GM18498 (cell line): ENCODE data around the gene MPC2.
A peak's percentile ranks its signal among the peaks of the same experiment; 100 is the strongest.

Experiments
- ATAC-seq: cut with Tn5 transposase; IDR thresholded peaks from one replicate; pipeline ENCODE4 v1.9.1; 2021; ENCODE audit warnings: mild to moderate bottlenecking, moderate library complexity; ENCODE audit not compliant: unreplicated experiment

Gene MPC2

DNA sequence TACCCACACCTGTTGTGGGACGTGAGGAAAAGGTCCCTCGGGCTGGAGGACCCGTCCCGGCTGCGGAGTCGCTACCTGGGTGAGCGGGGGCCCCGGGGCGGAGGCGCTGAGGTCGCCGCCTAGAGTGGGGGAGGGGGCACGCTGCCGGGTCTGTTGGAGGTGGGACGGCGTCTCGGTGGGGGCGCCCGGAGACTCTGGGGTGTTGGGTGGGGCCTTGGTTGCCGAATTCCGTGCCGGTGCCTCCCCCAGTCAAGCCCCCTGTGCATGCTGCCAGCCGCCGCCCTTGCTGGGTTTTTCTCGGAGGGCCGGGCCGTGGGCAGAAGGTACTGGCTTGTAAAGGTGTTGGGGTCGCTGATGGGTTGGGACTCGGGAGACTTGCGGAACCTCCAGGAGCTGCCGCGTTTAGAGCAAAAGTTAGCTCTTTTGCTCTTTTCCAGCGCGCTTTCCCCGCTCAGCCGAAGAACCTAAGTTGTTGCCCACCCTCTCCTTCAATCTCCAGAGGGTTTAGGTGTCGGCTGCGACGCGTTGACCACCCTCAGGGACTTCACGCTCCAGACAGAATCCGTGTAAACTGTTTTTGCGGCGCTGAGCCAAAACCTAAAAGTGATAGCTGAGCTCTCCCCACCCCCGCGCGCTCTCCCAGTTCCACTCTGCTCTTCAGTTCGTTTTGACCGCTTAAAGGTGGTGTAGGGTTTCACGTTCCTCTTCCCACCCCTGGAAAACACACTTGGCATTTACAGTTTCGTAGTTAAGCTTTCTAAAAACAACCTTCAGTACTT lies at the start of gene MPC2:
TSS of gene MPC2 (minus strand) at position 143 of the 779 bp plus-strand sequence. CDS start 1,231 bp downstream, outside the sequence.
- ATAC-seq, result peak; percentile 16

- no peak for ATAC-seq
These were observed 48.1 kb upstream of the MPC2 start for GRCh38 chr1:167984886-167985489.

GRCh38 chr1:167983797-167984420 lies 47.0 kb upstream of the MPC2 start:
- no peak for ATAC-seq

GRCh38 chr1:167981933-167982332 lies 45.1 kb upstream of the MPC2 start:
- no peak for ATAC-seq

- no peak for ATAC-seq
These were observed 40.4 kb upstream of the MPC2 start for GRCh38 chr1:167977245-167977644.

DNA sequence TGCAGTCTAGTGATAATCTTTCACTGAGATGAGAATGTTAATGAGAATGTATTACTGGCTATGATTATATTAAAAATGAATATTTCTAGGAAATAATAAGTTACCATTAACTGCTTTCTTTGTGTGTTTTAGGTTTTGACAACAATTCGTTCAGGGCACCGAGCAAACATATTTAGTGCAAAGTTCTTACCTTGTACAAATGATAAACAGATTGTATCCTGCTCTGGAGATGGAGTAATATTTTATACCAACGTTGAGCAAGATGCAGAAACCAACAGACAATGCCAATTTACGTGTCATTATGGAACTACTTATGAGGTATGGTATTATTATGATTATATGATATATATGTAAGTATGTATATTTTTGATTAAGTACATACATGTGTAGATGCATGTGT lies 37.8 kb upstream of the MPC2 start:
- no peak for ATAC-seq

GRCh38 chr1:167973832-167974231 lies 37.0 kb upstream of the MPC2 start:
- no peak for ATAC-seq

DNA sequence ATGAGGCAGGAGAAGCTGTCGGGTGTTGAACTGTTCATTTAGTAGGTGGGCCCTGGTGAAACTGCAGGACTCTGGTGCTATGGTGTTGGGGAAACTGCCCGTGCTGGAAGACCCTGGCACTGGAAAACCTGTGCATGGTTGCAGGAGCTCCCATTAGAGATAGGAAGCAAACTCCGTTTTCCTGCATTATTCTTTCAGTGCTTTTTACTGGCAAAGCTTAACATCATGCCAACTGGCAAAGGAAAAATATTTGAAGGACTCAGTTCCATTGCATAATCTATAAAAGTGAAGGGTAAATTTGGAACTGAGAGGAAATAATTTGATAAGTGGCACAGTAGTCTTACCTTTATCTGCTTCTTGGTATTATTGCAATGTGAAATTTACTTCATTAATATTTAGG lies 31.7 kb upstream of the MPC2 start:
- ATAC-seq, result no peak

- ATAC-seq, result no peak
These were observed 29.2 kb upstream of the MPC2 start for GRCh38 chr1:167966050-167966449.

- ATAC-seq, result no peak
These were observed 27.8 kb upstream of the MPC2 start for GRCh38 chr1:167964646-167965045.

- no peak for ATAC-seq
These were observed 20.8 kb upstream of the MPC2 start for GRCh38 chr1:167957710-167958109.

- ATAC-seq, result no peak
These were observed 19.0 kb upstream of the MPC2 start for GRCh38 chr1:167955915-167956314.

- ATAC-seq, result no peak
These were observed 13.7 kb upstream of the MPC2 start for GRCh38 chr1:167950569-167950968.

DNA sequence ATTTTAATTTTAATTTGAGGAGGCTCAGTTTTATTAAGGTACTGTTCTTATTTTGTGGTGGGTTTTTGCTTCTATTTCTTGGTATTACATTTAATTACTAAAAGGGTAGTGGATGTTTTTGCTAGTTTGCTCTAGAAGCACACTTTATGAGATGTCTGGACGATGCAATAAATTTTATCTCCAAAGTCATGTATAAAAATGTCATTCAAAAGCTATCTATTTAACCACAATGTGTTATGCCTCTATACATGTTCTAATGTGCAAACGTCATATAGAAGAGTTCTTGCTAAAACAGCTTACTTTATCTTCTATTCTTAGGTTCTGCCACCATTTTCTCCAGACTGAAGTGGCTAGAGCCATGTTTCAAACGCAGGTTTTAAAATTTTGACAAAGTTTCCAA lies 12.9 kb upstream of the MPC2 start:
- no peak for ATAC-seq

DNA sequence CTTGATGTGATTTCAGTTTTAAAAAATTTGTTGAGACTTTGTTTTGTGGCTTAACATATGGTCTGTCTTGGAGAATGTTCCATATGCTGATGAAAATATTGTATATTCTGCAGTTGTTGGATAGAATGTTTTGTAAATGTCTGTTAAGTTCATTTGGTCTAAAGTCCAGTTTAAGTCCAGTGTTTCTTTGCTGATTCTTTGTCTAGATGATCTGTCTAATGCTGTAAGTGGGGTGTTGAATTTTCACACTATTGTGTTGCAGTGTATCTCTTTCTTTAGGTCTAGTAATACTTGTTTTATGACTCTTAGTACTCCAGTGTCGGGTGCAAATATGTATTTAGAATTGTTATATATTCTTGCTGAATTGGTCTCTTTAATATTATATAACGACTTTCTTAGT lies 10.9 kb upstream of the MPC2 start:
- ATAC-seq, result no peak

GRCh38 chr1:167943541-167943940 lies 6.7 kb upstream of the MPC2 start:
- ATAC-seq, result no peak

DNA sequence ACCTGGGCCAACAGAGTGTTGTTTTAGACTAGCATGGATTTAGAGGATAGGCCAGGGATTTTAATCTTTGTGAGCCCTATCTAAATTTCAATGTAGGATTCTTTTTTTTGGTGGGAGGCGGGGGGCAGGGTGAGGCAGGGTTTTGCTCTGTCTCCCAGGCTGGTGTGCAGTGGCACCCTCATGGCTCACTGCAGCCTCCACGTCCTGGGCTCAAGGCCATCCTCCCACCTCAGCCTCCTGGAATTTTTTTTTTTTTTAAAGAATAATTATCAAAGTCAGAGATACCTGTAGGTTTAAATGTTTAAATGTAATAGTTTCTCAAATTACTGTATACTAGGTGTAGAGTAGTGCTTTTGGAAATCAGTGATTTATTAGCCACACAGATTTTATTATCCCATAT lies 3.4 kb upstream of the MPC2 start:
- no peak for ATAC-seq

- ATAC-seq, result no peak
These were observed 1.3 kb upstream of the MPC2 start for GRCh38 chr1:167938080-167938636.

GRCh38 chr1:167937709-167938010 lies 788 bp upstream of the MPC2 start:
- no peak for ATAC-seq

GRCh38 chr1:167936068-167936929 lies 573 bp downstream of the MPC2 start, which contains the start of gene DCAF6:
TSS of gene DCAF6 (plus strand) at chr1:167936683. CDS start at chr1:167936912, 229 bp downstream.
- ATAC-seq, result peak; percentile 81
